Mesenchymal stem cell (in vitro differentiated cells and primary cell): Measurements from ENCODE around the gene RTN4IP1.

Experiments used
- DNase-seq: peaks from one replicate; pipeline ENCODE4 v3.0.0-alpha.2; 2013
- H2AFZ ChIP-seq: one replicate; pipeline ENCODE4 v1.6.1; 2013; ENCODE audit warnings: low read depth, mild to moderate bottlenecking, control low read depth, inconsistent platforms, low read length, moderate library complexity
- H2AK5ac ChIP-seq: 2 replicates; pipeline ENCODE4 v1.6.1; 2013; ENCODE audit warnings: low read length, moderate library complexity, mild to moderate bottlenecking, inconsistent platforms; ENCODE audit not compliant: severe bottlenecking
- H2BK120ac ChIP-seq: one replicate; pipeline ENCODE4 v1.6.1; 2013; ENCODE audit warnings: low read depth, mild to moderate bottlenecking, inconsistent platforms, low read length, moderate library complexity
- H2BK12ac ChIP-seq, 2 experiments: one replicate each; pipeline ENCODE4 v1.6.1; 2013; ENCODE audit warnings: inconsistent platforms in 2 of 2, low read length in 2 of 2, mild to moderate bottlenecking in 2 of 2, moderate library complexity in 2 of 2, control low read depth in 1 of 2
- H2BK15ac ChIP-seq: one replicate; pipeline ENCODE4 v1.6.1; 2013; ENCODE audit warnings: mild to moderate bottlenecking, low read depth, inconsistent platforms; ENCODE audit not compliant: poor library complexity, severe bottlenecking
- H2BK5ac ChIP-seq: 2 replicates; pipeline ENCODE4 v1.6.1; 2013; ENCODE audit warnings: low read depth, mild to moderate bottlenecking, low read length, control low read depth, inconsistent platforms; ENCODE audit not compliant: poor library complexity, severe bottlenecking
- H3K14ac ChIP-seq, 2 experiments: one replicate each; pipeline ENCODE4 v1.6.1; 2013; ENCODE audit warnings: inconsistent platforms in 2 of 2, low read length in 2 of 2, control low read depth in 1 of 2, mild to moderate bottlenecking in 1 of 2, moderate library complexity in 1 of 2
- H3K18ac ChIP-seq, 2 experiments: one replicate each; pipeline ENCODE4 v1.6.1; 2013; ENCODE audit warnings: inconsistent platforms in 2 of 2, low read length in 2 of 2, control low read depth in 1 of 2, low read depth in 1 of 2, mild to moderate bottlenecking in 1 of 2
- H3K23ac ChIP-seq, 2 experiments: one replicate each; pipeline ENCODE4 v1.6.1; 2013; ENCODE audit warnings: inconsistent platforms in 2 of 2, low read length in 2 of 2, mild to moderate bottlenecking in 2 of 2, moderate library complexity in 2 of 2, control low read depth in 1 of 2
- H3K27ac ChIP-seq: 2 replicates; pipeline ENCODE4 v1.5.1; 2013; ENCODE audit warnings: mild to moderate bottlenecking, moderate library complexity, low read length, control low read depth, inconsistent platforms; ENCODE audit not compliant: poor library complexity, severe bottlenecking
- H3K27me3 ChIP-seq, 2 experiments: 2 replicates each; pipeline versions ENCODE4 v1.6.1 to v1.7.0; 2013; ENCODE audit warnings: low read length in 2 of 2, mild to moderate bottlenecking in 2 of 2, moderate library complexity in 2 of 2, control low read depth in 1 of 2, inconsistent platforms in 1 of 2; ENCODE audit not compliant: control insufficient read depth in 1 of 2, insufficient read depth in 1 of 2
- H3K36me3 ChIP-seq, 2 experiments: 2 replicates each; pipeline versions ENCODE4 v1.6.1 to v1.7.0; 2013; ENCODE audit warnings: low read length in 2 of 2, control low read depth in 1 of 2, inconsistent platforms in 1 of 2, low read depth in 1 of 2, mild to moderate bottlenecking in 1 of 2; ENCODE audit not compliant: insufficient read depth in 2 of 2, control insufficient read depth in 1 of 2
- H3K4ac ChIP-seq, 2 experiments: one replicate each; pipeline ENCODE4 v1.6.1; 2013; ENCODE audit warnings: inconsistent platforms in 2 of 2, low read length in 2 of 2, mild to moderate bottlenecking in 2 of 2, moderate library complexity in 2 of 2, control low read depth in 1 of 2, low read depth in 1 of 2
- H3K4me1 ChIP-seq: 2 replicates; pipeline ENCODE4 v1.6.1; 2013; ENCODE audit warnings: low read depth, low read length, control low read depth; ENCODE audit not compliant: control insufficient read depth, insufficient read depth
- H3K4me2 ChIP-seq: 2 replicates; pipeline ENCODE4 v1.6.1; 2013; ENCODE audit warnings: low read length, mild to moderate bottlenecking, inconsistent platforms; ENCODE audit not compliant: poor library complexity, severe bottlenecking
- H3K4me3 ChIP-seq, 2 experiments: 2 replicates each; pipeline versions ENCODE4 v1.5.1 to v1.7.0; 2013; ENCODE audit warnings: low read length in 2 of 2, mild to moderate bottlenecking in 2 of 2, control low read depth in 1 of 2, low read depth in 1 of 2; ENCODE audit not compliant: insufficient read depth in 1 of 2
- H3K79me1 ChIP-seq: replicated peaks from 2 replicates; pipeline ENCODE4 v1.6.1; 2013; ENCODE audit warnings: mild to moderate bottlenecking, control low read depth, low read length, inconsistent platforms; ENCODE audit not compliant: poor library complexity, severe bottlenecking
- H3K9ac ChIP-seq: 2 replicates; pipeline ENCODE4 v1.7.0; 2013; ENCODE audit warnings: mild to moderate bottlenecking, low read length, moderate library complexity
- H3K9me3 ChIP-seq: 2 replicates; pipeline ENCODE4 v1.7.0; 2013; ENCODE audit warnings: mild to moderate bottlenecking, low read length; ENCODE audit not compliant: control insufficient read depth
- H4K8ac ChIP-seq: one replicate; pipeline ENCODE4 v1.6.1; 2013; ENCODE audit warnings: inconsistent platforms, mild to moderate bottlenecking, low read length, moderate library complexity
- H4K91ac ChIP-seq: one replicate; pipeline ENCODE4 v1.6.1; 2013; ENCODE audit warnings: mild to moderate bottlenecking, low read length, inconsistent platforms
- WGBS: methylation state at CpG from one replicate; pipeline ENCODE4 v1.1.7; 2013; ENCODE audit warnings: mixed read lengths; 5-methylcytosine and 5-hydroxymethylcytosine counted together

The RTN4IP1 gene

GRCh38 chr6:106642476-106642875, 13.2 kb upstream of the RTN4IP1 start:
- Histone ChIP-seq H4K8ac (no peak overlapping the region), H3K14ac (no peak overlapping the region), H3K36me3 (peaks cover 9 to 29% of the 10 kb centered on the region in 2 experiments), H3K23ac (no peak overlapping the region), H3K79me1 (peaks cover 14% of the 10 kb centered on the region), H3K27ac (no peak overlapping the region), H3K4me3 (no peak overlapping the region), H2BK5ac (no peak overlapping the region), H2AK5ac (no peak overlapping the region), H3K4me2 (no peak overlapping the region), H3K4ac (no peak overlapping the region), H4K91ac (no peak overlapping the region), H3K9me3 (no peaks in the 10 kb centered on the region), H3K9ac (no peak overlapping the region), H3K4me1 (no peaks in the 10 kb centered on the region), H2BK12ac (no peak overlapping the region), H3K27me3 (no peaks in the 10 kb centered on the region), H2BK15ac (no peak overlapping the region), H3K18ac (no peak overlapping the region), H2BK120ac (no peak overlapping the region), H2AFZ (no peak overlapping the region)
- no peak for DNase-seq
- WGBS, result 99% methylated on average over 4 of the region's 4 CpGs

GRCh38 chr6:106639812-106640211, 10.5 kb upstream of the RTN4IP1 start:
- Histone ChIP-seq H3K9ac (no peak overlapping the region), H3K27ac (no peak overlapping the region), H4K8ac (no peak overlapping the region), H3K23ac (no peak overlapping the region), H3K4me1 (peaks cover 1% of the 10 kb centered on the region), H3K9me3 (no peaks in the 10 kb centered on the region), H2AK5ac (no peak overlapping the region), H2BK5ac (no peak overlapping the region), H3K4me3 (no peak overlapping the region), H3K14ac (no peak overlapping the region), H3K27me3 (no peaks in the 10 kb centered on the region), H2BK120ac (no peak overlapping the region), H3K79me1 (peaks cover 21% of the 10 kb centered on the region), H3K18ac (no peak overlapping the region), H2BK12ac (no peak overlapping the region), H2BK15ac (no peak overlapping the region), H3K36me3 (peaks cover 9 to 18% of the 10 kb centered on the region in 2 experiments), H3K4ac (no peak overlapping the region), H2AFZ (no peak overlapping the region), H4K91ac (no peak overlapping the region), H3K4me2 (no peak overlapping the region)
- 89% methylated on average over 4 of the region's 4 CpGs for WGBS
- no peak for DNase-seq

GRCh38 chr6:106637717-106638341, 8.5 kb upstream of the RTN4IP1 start:
- WGBS, result 100% methylated on average over 3 of the region's 6 CpGs
- Histone ChIP-seq H3K4me3 (no peak overlapping the region), H3K18ac (no peak overlapping the region), H2AK5ac (no peak overlapping the region), H3K9ac (no peak overlapping the region), H3K27ac (no peak overlapping the region), H2BK120ac (no peak overlapping the region), H3K36me3 (peaks cover 0 to 4% of the 10 kb centered on the region in 2 experiments), H2AFZ (no peak overlapping the region), H3K9me3 (no peaks in the 10 kb centered on the region), H3K4me2 (no peak overlapping the region), H3K23ac (no peak overlapping the region), H3K4ac (no peak overlapping the region), H2BK15ac (no peak overlapping the region), H3K27me3 (no peaks in the 10 kb centered on the region), H3K4me1 (peaks cover 1% of the 10 kb centered on the region), H3K79me1 (peaks cover 27% of the 10 kb centered on the region), H3K14ac (no peak overlapping the region), H4K91ac (no peak overlapping the region), H4K8ac (no peak overlapping the region), H2BK5ac (no peak overlapping the region), H2BK12ac (no peak overlapping the region)
- no peak for DNase-seq

GRCh38 chr6:106637051-106637716, 7.9 kb upstream of the RTN4IP1 start:
- Histone ChIP-seq H3K4me1 (peaks cover 1% of the 10 kb centered on the region), H3K27ac (no peak overlapping the region), H2BK12ac (no peak overlapping the region), H3K36me3 (no peaks in the 10 kb centered on the region), H3K4me3 (no peak overlapping the region), H3K4ac (no peak overlapping the region), H2BK15ac (no peak overlapping the region), H3K23ac (peak overlapping the region in 1 of 2 experiments; percentile 83), H4K91ac (no peak overlapping the region), H3K9me3 (no peaks in the 10 kb centered on the region), H2BK120ac (no peak overlapping the region), H2AFZ (no peak overlapping the region), H2AK5ac (peak overlapping the region; percentile 56), H3K27me3 (no peaks in the 10 kb centered on the region), H3K18ac (no peak overlapping the region), H3K14ac (no peak overlapping the region), H3K4me2 (peak overlapping the region; percentile 8), H3K79me1 (peaks cover 24% of the 10 kb centered on the region), H4K8ac (no peak overlapping the region), H3K9ac (no peak overlapping the region), H2BK5ac (no peak overlapping the region)
- 86% methylated on average over 6 of the region's 7 CpGs for whole genome bisulfite sequencing
- no peak for DNase-seq
